Mammary epithelial cell (primary cell): ENCODE data around the gene WRAP73.

Experiments
- EZH2 ChIP-seq: IDR thresholded peaks from 2 replicates; pipeline ENCODE4 v1.6.1; 2012; ENCODE audit warnings: low read length, inconsistent platforms, borderline replicate concordance
- TF ChIP-seq, protein P1 (sequence below), 2 donors: IDR thresholded peaks in 1 of 2; conservative IDR thresholded peaks in 1 of 2; 2 replicates each; pipeline ENCODE4 v1.5.1; 2011 to 2012; ENCODE audit warnings: inconsistent platforms in 2 of 2, low read length in 2 of 2, mild to moderate bottlenecking in 2 of 2, control low read depth in 1 of 2, low read depth in 1 of 2; ENCODE audit not compliant: insufficient read depth in 1 of 2; ENCODE audit errors: extremely low read depth in 1 of 2

- TF ChIP-seq, protein P1, sequence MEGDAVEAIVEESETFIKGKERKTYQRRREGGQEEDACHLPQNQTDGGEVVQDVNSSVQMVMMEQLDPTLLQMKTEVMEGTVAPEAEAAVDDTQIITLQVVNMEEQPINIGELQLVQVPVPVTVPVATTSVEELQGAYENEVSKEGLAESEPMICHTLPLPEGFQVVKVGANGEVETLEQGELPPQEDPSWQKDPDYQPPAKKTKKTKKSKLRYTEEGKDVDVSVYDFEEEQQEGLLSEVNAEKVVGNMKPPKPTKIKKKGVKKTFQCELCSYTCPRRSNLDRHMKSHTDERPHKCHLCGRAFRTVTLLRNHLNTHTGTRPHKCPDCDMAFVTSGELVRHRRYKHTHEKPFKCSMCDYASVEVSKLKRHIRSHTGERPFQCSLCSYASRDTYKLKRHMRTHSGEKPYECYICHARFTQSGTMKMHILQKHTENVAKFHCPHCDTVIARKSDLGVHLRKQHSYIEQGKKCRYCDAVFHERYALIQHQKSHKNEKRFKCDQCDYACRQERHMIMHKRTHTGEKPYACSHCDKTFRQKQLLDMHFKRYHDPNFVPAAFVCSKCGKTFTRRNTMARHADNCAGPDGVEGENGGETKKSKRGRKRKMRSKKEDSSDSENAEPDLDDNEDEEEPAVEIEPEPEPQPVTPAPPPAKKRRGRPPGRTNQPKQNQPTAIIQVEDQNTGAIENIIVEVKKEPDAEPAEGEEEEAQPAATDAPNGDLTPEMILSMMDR (conservative IDR thresholded peaks at IDR 0.05 in 1 of 2, IDR thresholded peaks at IDR 0.05 in 1 of 2; ENCODE audit: extremely low read depth in 1 of 2, insufficient read depth in 1 of 2, low read depth in 1 of 2, low read length in 2 of 2): no peak
- no peak for TF ChIP-seq EZH2
Measured at GRCh38 chr1:3674100-3675094, 24.5 kb upstream of the WRAP73 start.
